ENCODE data around the gene PROCR.
"Not testable (repeated sequence)": the region's sequence is repeated elsewhere in the genome, so short reads cannot be mapped to it uniquely, and the experiment has no call there.

PROCR gene

GRCh38 chr20:35145141-35145564, 26.7 kb upstream of the PROCR start:
- H3K4me3 ChIP-seq (ENCODE audit: low read depth, low read length): no peak overlapping the region
- POLR2A ChIA-PET: interaction anchor here (1.1 kb wide), 1 partner anchor 133 kb away, joined by 4 read pairs; the partner anchor contains the start of gene MMP24OS
- CTCF ChIA-PET: interaction anchor here (0.6 to 11.9 kb wide), 42 partner anchors 9 to 329 kb away, joined by 3 to 271 read pairs (median 5); partner anchors contain the start of genes MMP24 and MMP24OS
- TF ChIP-seq CTCF (IDR thresholded peaks at IDR 0.05; ENCODE audit: insufficient read depth, low read length, missing control alignments): peak; percentile 66
- peak; percentile 31 for DNase-seq (ENCODE audit: low read depth, low spot score)

DNA sequence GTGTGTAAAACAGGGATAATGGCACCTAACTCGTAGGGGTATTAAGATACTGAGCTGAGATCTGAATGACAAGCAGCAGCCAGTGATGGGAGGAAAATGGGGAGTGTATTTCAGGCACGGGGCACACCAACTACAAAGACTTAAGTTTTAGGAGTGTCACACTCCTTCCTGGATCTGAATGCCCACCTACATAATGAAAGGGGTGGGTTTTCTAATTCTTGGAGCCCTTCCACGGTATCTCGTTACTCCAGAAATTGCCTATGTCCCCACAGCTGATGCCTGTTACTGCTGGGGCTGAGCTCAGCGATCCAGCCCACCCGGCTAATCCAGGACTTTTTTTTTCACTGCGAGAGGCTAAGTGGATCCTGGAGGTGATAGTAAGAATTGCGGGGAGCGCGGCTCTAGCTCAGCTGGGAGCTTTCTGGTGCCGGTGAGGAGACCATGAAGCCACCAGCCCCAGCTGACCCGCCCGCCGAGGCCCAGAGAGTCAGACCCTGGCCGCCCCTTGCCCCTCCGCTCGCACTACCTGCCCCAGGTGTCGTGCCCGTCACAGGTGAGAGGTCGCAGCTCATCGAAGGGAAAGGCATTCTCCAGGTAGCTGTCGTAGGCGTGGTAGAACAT, 25.5 kb upstream of the PROCR start:
- no peak for TF ChIP-seq CTCF (IDR thresholded peaks at IDR 0.05; ENCODE audit: insufficient read depth, low read length, missing control alignments)
- ChIA-PET CTCF (interaction anchor here (0.8 to 11.9 kb wide), 25 partner anchors 8 to 317 kb away, joined by 3 to 271 read pairs (median 5); partner anchors contain the start of genes CEP250, GDF5 and MMP24OS), POLR2A (interaction anchor here (0.5 to 1.6 kb wide), 5 partner anchors 51 to 293 kb away, joined by 3 to 5 read pairs (median 3); no protein-coding TSS in a partner anchor)
- no peak for DNase-seq (ENCODE audit: low read depth, low spot score)
- peak overlapping the region; percentile 95 for H3K4me3 ChIP-seq (ENCODE audit: low read depth, low read length)

DNA sequence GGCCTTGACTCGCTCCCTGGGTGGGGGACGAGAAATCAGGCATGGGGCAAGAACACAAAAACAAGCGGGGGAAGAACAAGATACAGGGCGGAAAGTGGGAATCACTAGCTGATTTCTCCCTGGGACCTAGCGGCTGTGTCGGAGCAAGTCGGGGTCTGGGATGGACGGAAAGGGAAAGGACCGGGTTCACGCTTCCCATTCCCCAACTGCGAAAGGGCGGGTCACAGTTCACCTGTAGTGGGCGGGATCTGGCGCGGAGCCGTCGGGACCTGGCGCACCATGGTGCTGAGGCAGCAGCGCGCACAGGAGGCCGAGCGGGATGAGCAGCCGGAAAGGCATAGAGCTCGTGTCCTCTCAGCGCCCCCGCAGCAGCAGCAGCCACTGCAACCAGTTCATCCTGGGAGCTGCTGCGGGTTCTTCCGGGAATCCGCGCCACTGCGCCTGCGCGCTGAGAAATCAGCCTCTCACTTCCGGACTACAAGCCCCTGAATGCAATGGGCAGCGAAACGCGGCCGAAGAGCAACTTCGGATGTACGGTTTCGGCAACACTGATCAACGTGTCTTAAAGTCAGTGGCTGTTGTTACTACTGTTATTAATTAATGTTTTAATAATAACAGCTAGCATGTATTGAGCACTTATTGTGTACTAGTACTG, 24.8 kb upstream of the PROCR start, which contains the start of gene EDEM2:
Gene EDEM2, minus strand, starts transcription at position 417 of the 655 bp plus-strand sequence. Its CDS starts 78 bp downstream, at position 339.
- ChIA-PET POLR2A (interaction anchor here (0.5 to 1.6 kb wide), 6 partner anchors 36 to 292 kb away, joined by 3 to 5 read pairs (median 3); no protein-coding TSS in a partner anchor), CTCF (interaction anchor here (0.7 to 11.9 kb wide), 25 partner anchors 9 to 316 kb away, joined by 3 to 271 read pairs (median 4); partner anchors contain the start of genes CEP250, GDF5 and MMP24OS)
- peak within 1 kb of the TSS; percentile 95 for H3K4me3 ChIP-seq (ENCODE audit: low read depth, low read length)
- peak; percentile 8 for TF ChIP-seq CTCF (IDR thresholded peaks at IDR 0.05; ENCODE audit: insufficient read depth, low read length, missing control alignments)
- DNase-seq (ENCODE audit: low read depth, low spot score): peak; percentile 75

- CTCF ChIA-PET: interaction anchor here (0.7 to 11.9 kb wide), 19 partner anchors 10 to 316 kb away, joined by 3 to 271 read pairs (median 5); partner anchors contain the start of genes CEP250 and MMP24OS
- H3K4me3 ChIP-seq (ENCODE audit: low read depth, low read length): peak overlapping the region; percentile 95
- POLR2A ChIA-PET: interaction anchor here (0.6 to 1.6 kb wide), 6 partner anchors 36 to 136 kb away, joined by 3 to 5 read pairs (median 3); no protein-coding TSS in a partner anchor
- not testable (repeated sequence) for DNase-seq (ENCODE audit: low read depth, low spot score)
Observed at GRCh38 chr20:35147575-35148071, 24.2 kb upstream of the PROCR start.

- H3K4me3 ChIP-seq (ENCODE audit: low read depth, low read length): no peak overlapping the region
- no peak for DNase-seq (ENCODE audit: low read depth, low spot score)
- POLR2A ChIA-PET: no interaction called here
- TF ChIP-seq CTCF (IDR thresholded peaks at IDR 0.05; ENCODE audit: insufficient read depth, low read length, missing control alignments): no peak
- CTCF ChIA-PET: no interaction called here
Observed at GRCh38 chr20:35150846-35151579, 20.9 kb upstream of the PROCR start.

DNA sequence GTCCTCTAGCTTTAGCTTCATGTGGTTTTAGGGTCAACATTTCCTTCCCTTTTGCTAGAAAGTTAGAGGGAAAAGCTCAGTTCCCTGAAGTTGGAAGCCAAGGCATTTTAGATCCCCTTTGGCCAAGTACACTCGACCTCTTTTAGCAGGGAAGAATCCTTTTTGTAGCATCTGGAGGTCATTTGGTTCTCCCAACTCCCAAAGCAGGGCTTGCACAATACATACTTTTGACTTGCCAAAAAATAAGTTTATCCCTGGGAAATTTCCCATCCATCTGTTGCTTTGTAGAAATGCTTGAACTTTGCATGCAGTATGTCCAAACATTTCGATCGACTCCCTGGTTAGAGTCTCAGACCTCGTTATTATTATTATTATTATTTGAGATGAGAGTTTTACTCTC, 20.1 kb upstream of the PROCR start:
- POLR2A ChIA-PET: no interaction called here
- no peak overlapping the region for H3K4me3 ChIP-seq (ENCODE audit: low read depth, low read length)
- no peak for DNase-seq (ENCODE audit: low read depth, low spot score)
- CTCF ChIA-PET: no interaction called here
- TF ChIP-seq CTCF (IDR thresholded peaks at IDR 0.05; ENCODE audit: insufficient read depth, low read length, missing control alignments): no peak
